Measurements from ENCODE around the gene SLC35G4. TPM values are rescaled to one million over a fixed set of nuclear protein-coding genes. Genes with fewer than 3 reads are reported as not detected.
A peak's percentile ranks its signal among the peaks of the same experiment; 100 is the strongest.

SLC35G4 gene
- total RNA-seq, 2 experiments from 2014 or later = not detected

DNA sequence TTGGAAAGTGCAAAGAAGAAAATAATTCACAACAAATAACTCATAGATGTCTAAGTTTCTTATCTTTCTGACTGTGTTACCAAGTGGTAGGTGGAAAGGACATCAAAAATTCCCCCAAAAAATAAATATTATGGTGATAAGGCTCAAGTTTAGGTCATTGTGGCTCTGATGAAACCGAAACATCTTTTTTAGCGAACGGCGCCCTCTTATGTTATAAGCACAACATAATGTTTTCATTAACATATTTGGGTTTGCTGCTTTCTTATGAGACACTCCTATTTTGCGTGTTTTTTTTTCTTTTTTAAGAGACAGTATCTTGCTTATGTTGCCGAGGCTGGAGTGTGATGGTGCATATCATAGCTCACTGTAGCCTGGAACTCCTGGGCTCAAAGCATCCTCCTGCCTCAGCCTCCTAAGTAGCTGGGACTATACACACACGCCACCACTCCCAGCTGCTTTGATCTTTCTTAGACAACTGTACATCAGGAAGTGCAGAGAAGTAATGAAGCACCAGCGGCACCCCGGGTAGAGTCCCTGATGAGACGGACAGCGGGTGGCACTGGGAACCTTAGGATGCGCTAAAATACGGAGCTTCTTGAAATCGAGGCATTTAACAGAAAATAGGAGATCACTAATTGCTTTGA, 38.5 kb upstream of the SLC35G4 start:
- H3K4me2 ChIP-seq (ENCODE audit: low read length) = no peak overlapping the region
- no peaks in the 10 kb centered on the region for H4K20me1 ChIP-seq (ENCODE audit: insufficient read depth, low read length)
- CTCF ChIA-PET (ENCODE audit: unreplicated experiment) = no interaction called here
- peak; percentile 40 for DNase-seq (ENCODE audit: low spot score)
- intact Hi-C loops (cut with micrococcal nuclease; ENCODE audit: unreplicated experiment) = no loop called here
- H3K4me1 ChIP-seq (ENCODE audit: insufficient read depth, low read length, poor library complexity, severe bottlenecking) = no peaks in the 10 kb centered on the region
- TF ChIP-seq EZH2phosphoT487 (IDR thresholded peaks at IDR 0.05; ENCODE audit: borderline replicate concordance, low read depth, low read length) = no peak
- TF ChIP-seq, protein P1, sequence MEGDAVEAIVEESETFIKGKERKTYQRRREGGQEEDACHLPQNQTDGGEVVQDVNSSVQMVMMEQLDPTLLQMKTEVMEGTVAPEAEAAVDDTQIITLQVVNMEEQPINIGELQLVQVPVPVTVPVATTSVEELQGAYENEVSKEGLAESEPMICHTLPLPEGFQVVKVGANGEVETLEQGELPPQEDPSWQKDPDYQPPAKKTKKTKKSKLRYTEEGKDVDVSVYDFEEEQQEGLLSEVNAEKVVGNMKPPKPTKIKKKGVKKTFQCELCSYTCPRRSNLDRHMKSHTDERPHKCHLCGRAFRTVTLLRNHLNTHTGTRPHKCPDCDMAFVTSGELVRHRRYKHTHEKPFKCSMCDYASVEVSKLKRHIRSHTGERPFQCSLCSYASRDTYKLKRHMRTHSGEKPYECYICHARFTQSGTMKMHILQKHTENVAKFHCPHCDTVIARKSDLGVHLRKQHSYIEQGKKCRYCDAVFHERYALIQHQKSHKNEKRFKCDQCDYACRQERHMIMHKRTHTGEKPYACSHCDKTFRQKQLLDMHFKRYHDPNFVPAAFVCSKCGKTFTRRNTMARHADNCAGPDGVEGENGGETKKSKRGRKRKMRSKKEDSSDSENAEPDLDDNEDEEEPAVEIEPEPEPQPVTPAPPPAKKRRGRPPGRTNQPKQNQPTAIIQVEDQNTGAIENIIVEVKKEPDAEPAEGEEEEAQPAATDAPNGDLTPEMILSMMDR (conservative IDR thresholded peaks at IDR 0.05; ENCODE audit: low read length) = peak; percentile 75
- no peaks in the 10 kb centered on the region for H3K79me2 ChIP-seq (ENCODE audit: insufficient read depth, low read depth, low read length)
- no peak overlapping the region for H3K27ac ChIP-seq (ENCODE audit: low read depth, low read length, poor library complexity, severe bottlenecking)
- no peaks in the 10 kb centered on the region for H3K36me3 ChIP-seq (ENCODE audit: insufficient read depth, low read length)
- peak overlapping the region; percentile 25; the same call in 1 of the 2 replicates for H2AFZ ChIP-seq (ENCODE audit: low read length)
- no TSS peak for BruUV-seq (replicated peaks)
- POLR2A ChIA-PET = interaction anchor here (0.6 kb wide), 1 partner anchor 20 kb away, joined by 3 read pairs; no protein-coding TSS in a partner anchor
- H3K9me2 ChIP-seq (ENCODE audit: insufficient read depth, low read length) = no peaks in the 10 kb centered on the region
- H3K4me3 ChIP-seq (ENCODE audit: low read depth, low read length, poor library complexity, severe bottlenecking) = no peak overlapping the region
- H3K9me3 ChIP-seq (ENCODE audit: low read length) = no peaks in the 10 kb centered on the region

- Histone ChIP-seq H3K9me2 (ENCODE audit: insufficient read depth, low read length) (no peaks in the 10 kb centered on the region), H3K9me3 (ENCODE audit: low read length) (no peaks in the 10 kb centered on the region), H4K20me1 (ENCODE audit: insufficient read depth, low read length) (no peaks in the 10 kb centered on the region), H3K27ac (ENCODE audit: low read depth, low read length, poor library complexity, severe bottlenecking) (no peak overlapping the region), H3K4me1 (ENCODE audit: insufficient read depth, low read length, poor library complexity, severe bottlenecking) (no peaks in the 10 kb centered on the region), H3K79me2 (ENCODE audit: insufficient read depth, low read depth, low read length) (no peaks in the 10 kb centered on the region), H3K36me3 (ENCODE audit: insufficient read depth, low read length) (no peaks in the 10 kb centered on the region), H3K4me3 (ENCODE audit: low read depth, low read length, poor library complexity, severe bottlenecking) (no peak overlapping the region), H3K4me2 (ENCODE audit: low read length) (no peak overlapping the region), H2AFZ (ENCODE audit: low read length) (no peak overlapping the region)
- POLR2A ChIA-PET = interaction anchor here (0.7 kb wide), 2 partner anchors 703 to 1062 kb away, joined by 3 to 6 read pairs; no protein-coding TSS in a partner anchor
- no TSS peak for BruUV-seq (replicated peaks)
- intact Hi-C loops (cut with micrococcal nuclease; ENCODE audit: unreplicated experiment) = no loop called here
- DNase-seq (ENCODE audit: low spot score) = no peak
- CTCF ChIA-PET (ENCODE audit: unreplicated experiment) = no interaction called here
- TF ChIP-seq, protein P1 (conservative IDR thresholded peaks at IDR 0.05; ENCODE audit: low read length) = no peak
- TF ChIP-seq EZH2phosphoT487 (IDR thresholded peaks at IDR 0.05; ENCODE audit: borderline replicate concordance, low read depth, low read length) = no peak
Measured at GRCh38 chr18:11572201-11572600, 37.2 kb upstream of the SLC35G4 start.

- intact Hi-C loops (cut with micrococcal nuclease; ENCODE audit: unreplicated experiment) = no loop called here
- H3K36me3 ChIP-seq (ENCODE audit: insufficient read depth, low read length) = no peaks in the 10 kb centered on the region
- POLR2A ChIA-PET = interaction anchor here (0.7 kb wide), 1 partner anchor 16 kb away, joined by 4 read pairs; no protein-coding TSS in a partner anchor
- no TSS peak for BruUV-seq (replicated peaks)
- no peak overlapping the region for H3K4me3 ChIP-seq (ENCODE audit: low read depth, low read length, poor library complexity, severe bottlenecking)
- no peaks in the 10 kb centered on the region for H3K9me2 ChIP-seq (ENCODE audit: insufficient read depth, low read length)
- H3K9me3 ChIP-seq (ENCODE audit: low read length) = no peaks in the 10 kb centered on the region
- no peak overlapping the region for H2AFZ ChIP-seq (ENCODE audit: low read length)
- H3K27ac ChIP-seq (ENCODE audit: low read depth, low read length, poor library complexity, severe bottlenecking) = no peak overlapping the region
- CTCF ChIA-PET (ENCODE audit: unreplicated experiment) = no interaction called here
- no peak for TF ChIP-seq EZH2phosphoT487 (IDR thresholded peaks at IDR 0.05; ENCODE audit: borderline replicate concordance, low read depth, low read length)
- TF ChIP-seq, protein P1 (conservative IDR thresholded peaks at IDR 0.05; ENCODE audit: low read length) = no peak
- H3K4me1 ChIP-seq (ENCODE audit: insufficient read depth, low read length, poor library complexity, severe bottlenecking) = no peaks in the 10 kb centered on the region
- DNase-seq (ENCODE audit: low spot score) = no peak
- H4K20me1 ChIP-seq (ENCODE audit: insufficient read depth, low read length) = no peaks in the 10 kb centered on the region
- H3K4me2 ChIP-seq (ENCODE audit: low read length) = no peak overlapping the region
- H3K79me2 ChIP-seq (ENCODE audit: insufficient read depth, low read depth, low read length) = no peaks in the 10 kb centered on the region
Measured at GRCh38 chr18:11574545-11574944, 34.9 kb upstream of the SLC35G4 start.

Measured in OCI-LY7 (cell line).